HG02642 (cell line): Measurements from ENCODE around the gene PRRG1.
"Not testable (repeated sequence)": the region's sequence is repeated elsewhere in the genome, so short reads cannot be mapped to it uniquely, and the experiment has no call there.

Experiments
- ATAC-seq: cut with Tn5 transposase; IDR thresholded peaks from one replicate; pipeline ENCODE4 v1.9.1; 2021; ENCODE audit warnings: mild to moderate bottlenecking; ENCODE audit not compliant: unreplicated experiment, poor library complexity

The PRRG1 gene

GRCh38 chrX:37349221-37350033 lies at the start of gene PRRG1:
PRRG1 (plus strand) TSS chrX:37349364; CDS start chrX:37406250, 56,886 bp downstream.
- no peak for ATAC-seq

GRCh38 chrX:37302569-37302968 lies 46.6 kb upstream of the PRRG1 start:
- no peak for ATAC-seq

GRCh38 chrX:37305238-37305637 lies 43.9 kb upstream of the PRRG1 start:
- not testable (repeated sequence) for ATAC-seq

- no peak for ATAC-seq
These were observed 34.6 kb upstream of the PRRG1 start for GRCh38 chrX:37314531-37314930.

- no peak for ATAC-seq
These were observed 33.5 kb upstream of the PRRG1 start for GRCh38 chrX:37315511-37316248.

- ATAC-seq, result no peak
These were observed 28.5 kb upstream of the PRRG1 start for GRCh38 chrX:37320541-37321203.

GRCh38 chrX:37330642-37331041 lies 18.5 kb upstream of the PRRG1 start:
- no peak for ATAC-seq

GRCh38 chrX:37331546-37331945 lies 17.6 kb upstream of the PRRG1 start:
- ATAC-seq, result no peak

GRCh38 chrX:37332055-37332454 lies 17.1 kb upstream of the PRRG1 start:
- ATAC-seq, result no peak

GRCh38 chrX:37332987-37333658 lies 16.0 kb upstream of the PRRG1 start:
- ATAC-seq, result no peak

- ATAC-seq, result no peak
These were observed 1.7 kb upstream of the PRRG1 start for GRCh38 chrX:37347420-37347819.

- no peak for ATAC-seq
These were observed 763 bp upstream of the PRRG1 start for GRCh38 chrX:37348231-37348970.

GRCh38 chrX:37348971-37349220 lies 268 bp upstream of the PRRG1 start:
- no peak for ATAC-seq

- no peak for ATAC-seq
These were observed 836 bp downstream of the PRRG1 start for GRCh38 chrX:37350034-37350365.

GRCh38 chrX:37353646-37354045 lies 4.5 kb downstream of the PRRG1 start:
- ATAC-seq, result no peak

GRCh38 chrX:37357436-37357835 lies 8.3 kb downstream of the PRRG1 start:
- no peak for ATAC-seq

GRCh38 chrX:37361596-37361995 lies 12.4 kb downstream of the PRRG1 start:
- no peak for ATAC-seq

GRCh38 chrX:37364666-37365065 lies 15.5 kb downstream of the PRRG1 start:
- no peak for ATAC-seq

GRCh38 chrX:37367946-37368345 lies 18.8 kb downstream of the PRRG1 start:
- no peak for ATAC-seq

- ATAC-seq, result no peak
These were observed 21.5 kb downstream of the PRRG1 start for GRCh38 chrX:37370499-37371141.
